Embryonic facial prominence (tissue), 1 donor: Measurements from ENCODE around the gene TRPM4.
"Not testable (repeated sequence)": the region's sequence is repeated elsewhere in the genome, so short reads cannot be mapped to it uniquely, and the experiment has no call there.

ENCODE experiments used
- DNase-seq: peaks from one replicate; pipeline ENCODE4 v3.0.0-alpha.2; 2016; ENCODE audit errors: extremely low spot score

TRPM4 gene

DNA sequence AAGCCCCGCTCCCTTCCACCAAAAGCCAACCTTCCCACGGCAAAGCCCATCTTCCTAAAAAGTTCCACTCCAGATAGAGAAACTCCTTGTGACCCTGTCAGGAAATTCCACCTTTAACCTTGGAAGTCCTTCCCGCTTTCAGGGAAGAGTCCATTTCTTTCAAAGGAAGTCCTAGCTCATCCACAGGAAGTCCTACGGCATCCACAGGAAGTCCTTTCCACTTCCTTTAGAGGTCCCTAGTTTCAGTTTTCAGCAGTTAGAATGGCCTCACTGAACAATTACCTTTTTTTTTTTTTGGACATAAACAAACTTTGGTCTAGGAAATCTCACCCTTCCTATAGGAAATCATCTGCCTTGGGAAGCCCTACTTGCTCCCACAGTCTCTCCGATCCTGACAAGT is 31.7 kb downstream of the TRPM4 start:
- no peak for DNase-seq

DNA sequence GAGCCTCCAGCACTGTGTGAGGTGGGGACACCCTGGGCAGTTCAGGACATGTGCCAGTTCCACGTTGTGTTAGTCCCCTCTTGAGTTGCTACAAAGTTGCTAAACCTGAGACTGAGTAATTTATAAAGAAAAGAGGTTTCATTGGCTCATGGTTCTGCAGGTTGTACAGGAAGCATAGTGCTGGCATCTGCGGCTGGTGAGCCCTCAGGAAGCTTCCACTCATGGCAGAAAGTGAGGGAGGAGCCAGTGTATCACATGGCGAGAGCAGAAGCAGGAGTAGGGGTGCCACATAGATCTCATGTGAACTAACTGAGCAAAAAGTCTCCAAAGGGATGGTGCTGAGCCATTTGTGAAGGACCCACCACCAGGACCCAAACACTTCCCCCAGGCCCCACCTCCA is 33.2 kb downstream of the TRPM4 start:
- DNase-seq: no peak

DNA sequence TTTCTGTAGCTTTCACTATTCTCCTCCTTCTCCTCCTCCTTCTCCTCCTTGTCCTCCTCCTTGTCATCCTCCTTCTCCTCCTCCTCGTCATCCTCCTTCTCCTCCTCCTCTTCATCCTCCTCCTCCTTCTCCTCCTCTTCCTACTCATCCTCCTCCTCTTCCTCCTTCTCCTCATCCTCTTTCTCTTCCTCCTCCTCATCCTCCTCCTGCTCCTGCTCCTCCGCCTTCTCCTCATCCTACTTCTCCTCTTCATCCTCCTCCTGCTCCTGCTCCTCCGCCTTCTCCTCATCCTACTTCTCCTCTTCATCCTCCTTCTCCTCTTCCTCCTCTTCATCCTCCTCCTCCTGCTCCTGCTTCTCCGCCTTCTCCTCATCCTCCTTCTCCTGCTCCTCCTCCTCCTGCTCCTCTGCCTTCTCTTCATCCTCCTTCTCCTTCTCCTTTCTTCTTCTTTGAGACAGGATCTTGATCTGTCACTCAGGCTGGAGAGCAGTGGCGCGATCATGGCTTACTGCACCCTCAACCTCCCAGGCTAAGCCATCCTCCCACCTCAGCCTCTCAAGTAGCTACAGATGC is 36.3 kb downstream of the TRPM4 start:
- no peak for DNase-seq

DNA sequence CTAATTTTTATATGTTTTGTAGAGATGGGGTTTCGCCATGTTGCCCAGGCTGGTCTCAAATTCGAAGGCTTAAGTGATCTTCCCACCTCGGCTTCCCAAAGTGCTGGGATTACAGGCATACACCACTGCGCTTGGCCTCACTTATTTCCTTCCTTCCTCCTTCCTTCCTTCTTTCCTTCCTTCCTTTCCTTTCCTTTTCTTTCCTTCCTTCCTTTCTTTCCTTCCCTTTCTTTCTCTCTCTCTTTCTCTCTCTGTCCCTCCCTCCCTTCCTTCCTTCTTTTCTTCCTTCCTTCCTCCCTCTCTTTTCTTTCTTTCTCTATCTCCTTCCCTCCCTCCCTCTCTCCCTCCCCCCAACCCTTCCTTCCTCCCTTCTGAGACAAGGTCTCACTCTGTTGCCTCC is 36.8 kb downstream of the TRPM4 start:
- no peak for DNase-seq

DNA sequence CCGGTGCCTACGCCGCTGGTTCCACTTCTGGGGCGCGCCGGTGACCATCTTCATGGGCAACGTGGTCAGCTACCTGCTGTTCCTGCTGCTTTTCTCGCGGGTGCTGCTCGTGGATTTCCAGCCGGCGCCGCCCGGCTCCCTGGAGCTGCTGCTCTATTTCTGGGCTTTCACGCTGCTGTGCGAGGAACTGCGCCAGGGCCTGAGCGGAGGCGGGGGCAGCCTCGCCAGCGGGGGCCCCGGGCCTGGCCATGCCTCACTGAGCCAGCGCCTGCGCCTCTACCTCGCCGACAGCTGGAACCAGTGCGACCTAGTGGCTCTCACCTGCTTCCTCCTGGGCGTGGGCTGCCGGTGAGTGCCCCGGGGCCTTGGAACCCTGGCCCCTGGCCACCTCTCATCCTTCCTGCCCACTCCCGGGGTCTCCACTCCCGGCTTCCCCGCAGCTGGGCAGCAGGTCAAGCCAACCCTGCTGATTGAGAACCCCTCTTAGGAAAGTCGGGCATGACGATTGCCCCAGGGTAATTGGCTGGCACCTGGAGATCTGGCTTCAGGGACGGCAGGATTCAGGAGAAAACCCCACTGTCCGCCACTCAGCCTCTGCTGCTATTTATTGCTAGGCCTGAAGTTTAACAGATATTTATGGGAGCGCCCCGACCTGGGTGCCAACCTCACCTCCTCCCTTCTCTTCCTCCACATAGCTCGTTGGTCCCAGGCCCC is 39.1 kb downstream of the TRPM4 start:
- DNase-seq: no peak

DNA sequence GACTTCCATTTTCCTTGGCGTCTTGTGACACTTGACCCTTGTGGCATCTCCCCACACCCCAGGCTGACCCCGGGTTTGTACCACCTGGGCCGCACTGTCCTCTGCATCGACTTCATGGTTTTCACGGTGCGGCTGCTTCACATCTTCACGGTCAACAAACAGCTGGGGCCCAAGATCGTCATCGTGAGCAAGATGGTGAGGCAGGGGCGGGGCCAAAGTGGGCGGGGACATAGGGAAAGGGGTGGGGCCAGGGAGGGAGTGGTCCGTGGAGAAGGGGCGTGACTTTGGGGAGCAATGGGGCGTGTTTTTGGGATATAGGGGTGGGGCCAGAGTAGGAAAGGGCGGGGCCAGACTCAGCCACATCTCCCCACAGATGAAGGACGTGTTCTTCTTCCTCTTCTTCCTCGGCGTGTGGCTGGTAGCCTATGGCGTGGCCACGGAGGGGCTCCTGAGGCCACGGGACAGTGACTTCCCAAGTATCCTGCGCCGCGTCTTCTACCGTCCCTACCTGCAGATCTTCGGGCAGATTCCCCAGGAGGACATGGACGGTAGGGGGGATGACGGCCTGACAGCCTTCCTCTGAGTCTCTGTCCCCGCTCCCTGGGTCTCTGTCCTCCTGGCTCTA is 42.8 kb downstream of the TRPM4 start:
- DNase-seq: no peak

DNA sequence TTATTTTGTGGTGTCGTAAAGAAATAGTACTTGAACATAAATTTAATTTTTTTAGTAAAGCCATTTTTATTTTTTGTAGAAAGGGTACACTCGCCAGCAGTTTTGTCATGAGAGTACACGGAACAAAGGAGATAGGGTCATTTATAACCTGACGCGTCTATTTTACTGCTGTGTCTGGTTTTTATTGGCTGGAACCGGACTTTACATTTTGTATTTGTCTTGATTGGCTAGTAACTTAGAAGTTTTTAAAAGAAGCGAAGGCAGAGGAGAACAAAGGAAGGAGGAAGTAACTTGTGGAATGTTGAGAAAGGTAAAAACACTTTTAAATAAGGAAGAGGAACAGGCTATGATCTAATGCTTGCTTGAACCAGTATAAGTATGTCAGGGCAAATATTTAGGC is 43.5 kb downstream of the TRPM4 start:
- DNase-seq: no peak

DNA sequence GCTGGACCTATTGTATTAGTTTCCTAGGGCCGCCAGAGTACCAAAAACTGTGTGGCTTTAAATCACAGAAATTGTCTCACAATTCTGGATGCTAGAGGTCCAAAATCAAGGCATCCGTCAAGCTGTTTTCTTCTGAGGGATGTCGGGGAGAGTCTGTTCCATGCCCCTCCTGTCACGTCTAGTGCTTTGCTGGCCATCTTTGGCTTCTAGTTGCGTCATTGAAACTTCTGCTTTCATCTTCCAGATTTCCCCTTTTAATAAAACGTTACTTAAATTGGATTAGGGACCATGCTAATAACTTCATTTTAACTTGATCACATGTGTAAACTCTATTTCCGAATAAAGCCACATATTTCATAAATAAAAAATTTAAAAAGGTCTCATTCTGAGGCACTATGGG is 47.5 kb downstream of the TRPM4 start:
- DNase-seq: no peak

DNA sequence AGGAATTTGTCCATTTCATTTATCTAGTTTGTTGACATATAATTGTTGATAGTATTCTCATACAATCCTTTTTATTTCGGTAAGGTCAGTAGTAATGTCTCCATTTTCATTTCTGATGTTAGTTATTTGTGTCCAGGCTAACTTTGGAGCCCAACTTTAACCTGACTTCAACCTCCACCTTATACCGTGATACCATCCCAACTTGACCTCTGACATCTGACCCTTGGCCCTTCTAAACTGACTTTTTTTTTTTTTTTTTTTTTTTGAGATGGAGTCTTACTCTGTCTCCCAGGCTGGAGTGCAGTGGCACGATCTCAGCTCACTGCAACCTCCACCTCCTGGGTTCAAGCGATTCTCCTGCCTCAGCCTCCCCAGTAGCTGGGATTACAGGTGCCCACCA is 51.9 kb downstream of the TRPM4 start:
- DNase-seq: not testable (repeated sequence)

DNA sequence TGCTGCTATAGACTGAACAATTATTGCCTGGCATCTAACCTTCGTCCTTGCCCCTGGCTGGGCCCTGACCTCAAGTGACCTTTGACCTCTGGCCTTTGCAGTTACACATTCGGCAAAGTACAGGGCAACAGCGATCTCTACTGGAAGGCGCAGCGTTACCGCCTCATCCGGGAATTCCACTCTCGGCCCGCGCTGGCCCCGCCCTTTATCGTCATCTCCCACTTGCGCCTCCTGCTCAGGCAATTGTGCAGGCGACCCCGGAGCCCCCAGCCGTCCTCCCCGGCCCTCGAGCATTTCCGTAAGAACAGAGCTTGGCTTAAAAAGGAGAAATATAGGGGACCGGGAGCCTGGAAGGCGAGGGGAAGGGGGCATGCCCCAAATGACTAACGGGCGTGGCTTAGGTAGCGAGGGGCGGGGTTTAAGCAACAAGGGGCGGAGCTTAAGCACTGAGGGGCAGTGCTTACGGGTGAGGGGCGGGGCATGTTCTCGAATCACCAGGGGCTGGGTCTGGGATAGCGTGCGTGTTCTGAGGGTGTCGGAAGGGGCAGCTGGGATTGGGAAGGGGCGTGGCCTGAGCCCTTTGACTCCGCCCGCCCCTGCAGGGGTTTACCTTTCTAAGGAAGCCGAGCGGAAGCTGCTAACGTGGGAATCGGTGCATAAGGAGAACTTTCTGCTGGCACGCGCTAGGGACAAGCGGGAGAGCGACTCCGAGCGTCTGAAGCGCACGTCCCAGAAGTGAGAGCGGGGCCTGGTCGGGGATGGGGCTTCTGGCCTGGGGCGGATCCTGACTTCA is 52.7 kb downstream of the TRPM4 start:
- peak; percentile 16 for DNase-seq

DNA sequence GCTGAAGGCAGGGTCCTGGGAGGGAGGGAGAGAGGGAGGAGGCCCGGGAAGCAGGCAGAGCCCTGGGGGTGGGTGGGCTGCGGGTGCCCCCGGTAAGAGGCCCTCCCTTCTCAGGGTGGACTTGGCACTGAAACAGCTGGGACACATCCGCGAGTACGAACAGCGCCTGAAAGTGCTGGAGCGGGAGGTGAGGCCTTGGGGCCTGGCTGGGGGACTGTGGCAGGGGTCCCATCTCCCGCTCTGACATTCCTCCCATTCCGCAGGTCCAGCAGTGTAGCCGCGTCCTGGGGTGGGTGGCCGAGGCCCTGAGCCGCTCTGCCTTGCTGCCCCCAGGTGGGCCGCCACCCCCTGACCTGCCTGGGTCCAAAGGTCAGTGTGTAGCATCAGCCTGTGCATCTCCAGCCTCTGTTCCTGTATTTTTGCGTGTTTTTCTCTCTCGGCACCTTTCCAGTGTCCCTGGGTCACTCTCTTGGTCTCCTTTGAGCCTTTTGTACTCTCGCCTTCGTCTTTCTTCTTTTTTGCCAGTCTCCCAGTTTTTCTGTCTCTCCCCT is 53.4 kb downstream of the TRPM4 start:
- peak; percentile 39 for DNase-seq

DNA sequence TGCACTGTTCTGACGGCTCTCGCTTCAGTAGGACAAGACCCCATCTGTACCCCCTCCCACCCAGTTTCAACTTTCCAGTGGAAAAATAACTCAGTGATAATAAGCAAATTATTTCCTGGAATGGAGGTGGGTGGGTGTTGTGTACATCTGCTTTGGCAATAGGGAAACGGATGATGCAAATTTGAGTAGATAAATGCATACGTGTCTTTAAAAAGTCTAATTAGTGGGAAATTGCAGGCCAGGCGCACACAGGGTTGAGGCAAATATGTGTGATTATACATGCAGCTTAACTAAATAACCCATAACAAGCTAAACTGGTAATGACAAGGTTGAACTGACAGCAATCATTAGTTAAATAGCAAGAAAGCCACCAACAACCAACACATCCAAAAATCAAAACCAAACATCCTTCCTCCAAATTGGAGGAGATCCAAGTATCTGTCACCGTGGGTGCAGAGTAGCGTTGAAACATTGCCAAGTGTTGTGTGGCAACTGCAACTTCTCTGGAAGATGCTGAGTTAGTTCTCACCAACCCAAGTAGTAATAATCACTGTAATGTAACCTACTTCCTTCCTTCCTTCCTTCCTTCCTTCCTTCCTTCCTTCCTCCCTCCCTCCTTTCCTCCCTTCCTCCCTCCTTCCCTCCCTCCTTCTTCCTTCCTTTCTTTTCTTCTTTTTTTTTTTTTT is 54.6 kb downstream of the TRPM4 start:
- no peak for DNase-seq

DNA sequence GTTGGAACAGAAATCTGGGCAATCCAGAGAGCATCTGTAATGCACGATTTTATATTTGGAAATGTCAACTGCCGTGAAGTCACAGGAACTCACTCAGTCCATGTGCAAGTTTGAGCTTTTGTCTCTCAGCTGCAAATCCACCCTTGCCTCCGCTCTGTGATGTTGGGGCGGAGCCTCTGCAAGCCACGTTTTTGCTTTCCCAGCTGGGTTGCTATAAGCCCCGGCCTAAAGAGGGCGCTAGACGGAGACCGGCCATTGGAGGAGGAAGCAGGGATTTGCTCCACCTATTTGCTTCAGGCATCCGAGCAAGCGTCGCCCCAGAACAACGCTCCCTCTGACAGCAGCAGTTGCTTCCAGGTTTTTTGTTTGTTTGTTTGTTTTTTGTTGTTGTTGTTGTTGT is 56.2 kb downstream of the TRPM4 start:
- no peak for DNase-seq

DNA sequence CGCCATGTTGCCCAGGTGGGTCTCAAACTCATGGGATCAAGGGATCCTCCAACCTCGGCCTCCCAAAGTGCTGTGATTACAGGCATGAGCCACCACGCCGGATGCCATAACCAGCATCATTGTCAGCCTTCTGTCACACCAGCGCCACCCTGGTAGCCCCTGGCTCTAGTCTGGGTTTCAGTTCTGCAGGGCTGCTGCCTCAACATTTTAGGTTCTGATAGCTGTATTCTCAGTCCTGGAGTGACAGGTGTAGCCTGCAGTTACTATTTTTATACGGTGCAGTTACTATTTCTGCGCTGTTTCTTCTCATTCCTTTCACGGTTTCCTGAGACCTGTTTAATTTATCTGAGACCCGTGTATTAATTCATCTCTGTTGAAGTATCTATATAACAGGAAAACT is 57.1 kb downstream of the TRPM4 start:
- no peak for DNase-seq

DNA sequence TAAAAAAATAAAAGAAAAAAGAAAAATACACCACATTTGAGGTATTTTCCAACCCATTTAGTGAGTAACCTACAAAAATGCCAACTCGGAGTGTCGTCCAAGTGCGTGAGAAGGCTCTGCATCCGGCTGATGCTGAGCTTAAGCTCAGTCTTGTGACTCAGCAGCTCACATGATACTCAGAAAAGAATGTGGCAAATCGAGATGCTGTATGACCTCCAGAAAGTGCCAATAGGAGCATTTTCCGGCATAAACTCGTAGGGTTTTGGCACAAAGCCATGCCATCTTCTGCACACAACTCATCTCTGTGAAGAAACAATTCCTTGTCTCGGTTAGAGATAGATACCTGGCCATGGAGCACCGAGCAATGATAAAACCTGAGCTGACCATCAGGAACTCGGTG is 58.5 kb downstream of the TRPM4 start:
- no peak for DNase-seq

DNA sequence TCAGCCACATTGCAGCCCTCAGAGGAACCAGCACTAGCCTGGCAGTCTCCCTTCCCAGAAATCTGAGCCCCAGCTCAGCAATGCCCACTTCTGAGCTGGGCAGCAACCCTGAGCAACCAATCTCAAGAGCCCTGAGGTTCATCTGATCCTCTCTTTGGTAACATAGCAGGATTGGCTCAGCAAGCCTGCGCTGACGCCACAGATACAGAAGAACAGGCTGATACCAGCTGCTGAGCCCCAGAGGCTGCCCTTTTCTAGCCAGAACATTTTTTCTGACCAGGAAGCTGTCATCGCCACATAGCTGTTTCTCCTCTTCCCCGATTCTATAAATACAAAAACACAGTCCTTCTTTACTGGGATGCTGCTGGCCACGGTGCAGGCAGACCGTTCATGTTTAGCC is 59.8 kb downstream of the TRPM4 start:
- no peak for DNase-seq

DNA sequence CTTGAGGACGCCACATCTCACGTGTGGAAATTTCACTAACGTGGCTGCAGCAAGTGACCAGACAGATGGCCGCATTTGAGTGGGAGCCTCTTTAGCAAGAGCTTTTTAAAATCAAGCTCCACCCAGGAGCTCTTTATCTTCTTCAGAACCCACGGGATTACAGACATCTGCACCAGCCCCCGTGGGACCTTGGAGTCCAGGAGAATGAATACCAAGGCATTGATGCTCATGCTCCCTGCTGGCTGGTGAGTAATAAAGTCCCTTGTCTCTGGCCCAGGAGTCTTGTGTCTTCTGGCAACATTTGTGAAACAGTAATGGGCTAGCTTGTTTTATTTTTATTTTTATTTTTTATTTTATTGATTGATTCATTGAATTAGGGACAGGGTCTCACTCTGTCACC is 64.4 kb downstream of the TRPM4 start:
- DNase-seq: no peak

DNA sequence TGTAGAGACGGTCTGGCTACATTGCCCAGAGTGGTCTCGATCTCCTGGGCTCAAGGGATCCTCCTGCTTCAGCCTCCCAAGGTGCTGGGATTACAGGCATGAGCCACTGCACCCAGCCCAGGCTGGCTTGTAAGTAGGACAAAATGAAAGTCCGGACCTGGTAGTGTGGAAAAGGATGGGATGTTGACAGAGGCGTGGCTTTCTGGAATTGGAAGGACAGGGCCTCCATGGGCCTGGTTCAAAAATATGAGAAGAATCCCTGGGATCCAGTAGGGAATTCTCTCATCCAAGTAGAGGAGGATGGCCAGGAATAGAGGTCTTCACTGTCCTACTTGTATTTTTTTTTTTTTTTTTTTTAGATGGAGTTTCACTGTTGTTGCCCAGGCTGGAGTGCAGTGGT is 64.9 kb downstream of the TRPM4 start:
- no peak for DNase-seq

DNA sequence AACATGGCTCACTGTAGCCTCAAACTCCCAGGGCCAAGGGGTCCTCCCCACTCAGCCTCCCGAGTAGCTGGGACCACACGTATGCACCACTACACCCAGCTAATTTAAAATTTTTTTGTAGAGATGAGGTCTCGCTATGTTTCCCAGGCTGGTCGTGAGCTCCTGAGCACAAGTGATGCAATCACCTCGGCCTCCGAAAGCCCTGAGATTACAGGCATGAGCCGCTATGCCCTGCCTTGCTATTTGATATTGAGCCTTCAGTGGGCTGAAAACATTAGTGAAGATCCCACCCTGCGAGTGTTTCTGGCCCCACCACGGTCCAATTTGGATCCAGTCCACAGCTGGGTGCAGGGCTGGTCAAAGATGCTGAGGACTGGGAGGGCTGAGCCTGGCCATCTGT is 65.9 kb downstream of the TRPM4 start:
- no peak for DNase-seq

DNA sequence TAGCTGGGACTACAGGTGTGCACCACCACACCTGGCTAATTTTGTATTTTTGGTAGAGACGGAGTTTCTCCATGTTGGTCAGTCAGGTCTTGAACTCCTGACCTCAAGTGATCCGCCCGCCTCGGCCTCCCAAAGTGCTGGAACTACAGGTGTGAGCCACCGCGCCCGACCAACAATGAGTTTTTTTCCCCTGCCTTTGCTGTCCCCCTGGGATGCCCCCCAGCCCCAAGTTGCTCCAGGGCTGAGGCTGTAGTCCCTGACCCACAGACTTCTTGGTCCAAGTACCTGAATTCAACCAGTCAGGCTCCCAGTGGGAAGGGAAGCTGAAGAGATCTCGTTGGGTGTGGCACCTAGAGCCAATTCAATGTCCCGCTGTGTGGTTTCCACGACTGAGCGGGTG is 66.8 kb downstream of the TRPM4 start:
- DNase-seq: not testable (repeated sequence)

DNA sequence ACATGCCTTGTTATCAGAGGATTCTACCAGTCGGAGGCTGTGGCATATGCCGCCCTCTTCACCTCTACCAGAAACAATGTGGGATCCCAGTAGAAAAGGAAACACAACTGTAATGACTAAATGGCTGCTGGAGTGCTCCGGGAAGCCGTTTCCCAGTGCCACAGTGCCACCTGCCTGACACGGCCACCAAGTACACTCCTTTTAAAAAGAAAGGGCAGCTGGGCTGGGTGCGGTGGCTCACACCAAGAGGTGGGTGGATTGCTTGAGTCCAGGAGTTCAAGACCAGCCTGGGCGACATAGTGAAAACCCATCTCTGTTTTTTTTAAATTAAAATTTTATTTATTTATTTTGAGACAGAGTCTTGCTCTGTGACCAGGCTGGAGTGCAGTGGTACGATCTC is 67.3 kb downstream of the TRPM4 start:
- DNase-seq: no peak

DNA sequence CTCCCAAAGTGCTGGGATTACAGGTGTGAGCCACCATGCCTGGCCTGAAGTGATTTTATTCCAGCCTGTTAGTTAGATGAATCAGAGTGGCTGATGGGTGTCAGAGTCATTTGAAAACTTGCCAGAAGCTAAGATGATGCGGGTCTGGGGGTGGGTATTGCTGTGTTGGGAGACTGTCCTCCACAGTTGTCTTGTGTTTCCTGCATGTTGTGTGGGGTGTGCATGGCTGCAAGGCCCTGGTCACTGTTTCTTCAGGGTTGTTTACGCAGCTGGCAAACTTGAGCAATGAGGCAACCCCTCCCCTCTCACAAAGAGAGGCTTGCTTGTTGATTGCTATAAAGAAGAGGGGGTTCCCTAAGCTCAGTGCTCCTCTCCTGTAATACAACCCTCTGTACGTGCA is 71.8 kb downstream of the TRPM4 start:
- no peak for DNase-seq
